K562 (cell line): Measurements from ENCODE around the gene ECM2. TPM values are rescaled to one million over a fixed set of nuclear protein-coding genes. Genes with fewer than 3 reads are reported as not detected.

ENCODE experiments used
- ATAC-seq: fragments of 200-7000 bp; cut with Tn5 transposase; 3 replicates; pipeline ENCODE4 v1.9.1; 2020; ENCODE audit warnings: moderate library complexity
- BruUV-seq: library from RNA; stranded (reverse); fragments of 400-500 nt; replicated peaks from 2 replicates; lab custom pipeline; 2021; lab: Mats Ljungman, UMichigan
- CTCF ChIA-PET: fragments of 300-600 bp; formaldehyde crosslinking; extraction: SDS; loops from one replicate; lab custom pipeline; 2021; ENCODE audit warnings: low intra/inter-chr PET ratio; lab: Yijun Ruan, JAX
- POLR2A ChIA-PET: fragments of 300-600, 350-650 bp; sonication (Branson Sonifier 250); formaldehyde crosslinking; extraction: SDS; loops from one replicate; lab custom pipeline; 2021; ENCODE audit warnings: antibody characterized with exemption, inconsistent platforms; lab: Yijun Ruan, JAX
- DNase-seq, 4 experiments: peaks; one replicate each; pipeline versions ENCODE4 v3.0.0 to v3.0.0-alpha.2; 2011 to 2018; ENCODE audit warnings: low spot score in 3 of 4, mixed read lengths in 3 of 4; ENCODE audit errors: extremely low read depth in 1 of 4
- FAIRE-seq: peaks from 2 replicates; lab custom pipeline; 2011; peaks lifted over from hg19 to GRCh38; lab: Jason Lieb, UNC
- H2AFZ ChIP-seq: 2 replicates; pipeline ENCODE4 v1.6.0; 2011; ENCODE audit warnings: low read depth, low read length, control low read depth, inconsistent platforms
- H3K27ac ChIP-seq: fragments of 200-600 bp; 3 replicates; pipeline ENCODE4 v1.8.0; 2011; ENCODE audit warnings: low read depth, mild to moderate bottlenecking, control low read depth, inconsistent platforms, low read length, moderate library complexity, mixed read lengths; ENCODE audit errors: extremely low read depth
- H3K27me3 ChIP-seq, 2 experiments: fragments of 300-600 bp in 1 of 2; 2 replicates in 1 of 2; 3 replicates in 1 of 2; pipeline versions ENCODE4 v1.6.0 to v1.8.0; 2011; ENCODE audit warnings: inconsistent platforms in 2 of 2, low read length in 2 of 2, mild to moderate bottlenecking in 1 of 2, mixed read lengths in 1 of 2, moderate library complexity in 1 of 2; ENCODE audit not compliant: control insufficient read depth in 2 of 2, insufficient read depth in 2 of 2
- H3K36me3 ChIP-seq: fragments of 300-600 bp; 3 replicates; pipeline ENCODE4 v1.8.0; 2011; ENCODE audit warnings: mild to moderate bottlenecking, low read length, inconsistent platforms; ENCODE audit not compliant: control insufficient read depth, insufficient read depth
- H3K4me1 ChIP-seq, 2 experiments: fragments of 200-600 bp in 1 of 2; replicated peaks in 1 of 2; 2 replicates in 1 of 2; 3 replicates in 1 of 2; pipeline versions ENCODE4 v1.5.1 to v1.8.0; 2011; ENCODE audit warnings: inconsistent platforms in 2 of 2, low read length in 2 of 2, mild to moderate bottlenecking in 1 of 2, mixed read lengths in 1 of 2, moderate library complexity in 1 of 2; ENCODE audit not compliant: control insufficient read depth in 2 of 2, insufficient read depth in 2 of 2
- H3K4me2 ChIP-seq: 2 replicates; pipeline ENCODE4 v1.6.1; 2011; ENCODE audit warnings: low read length, control low read depth, inconsistent platforms, mixed read lengths; ENCODE audit not compliant: insufficient read depth
- H3K4me3 ChIP-seq: fragments of 200-600 bp; sonication (generic), shearing (Covaris generic); 2 replicates; pipeline ENCODE4 v1.5.1; 2016; ENCODE audit warnings: control low read depth, inconsistent platforms
- H3K79me2 ChIP-seq: fragments of 200-600 bp; 3 replicates; pipeline ENCODE4 v1.8.0; 2011; ENCODE audit warnings: low read length, inconsistent platforms; ENCODE audit not compliant: control insufficient read depth, insufficient read depth
- H3K9ac ChIP-seq, 2 experiments: 2 replicates each; pipeline versions ENCODE4 v1.6.0 to v1.6.1; 2011; ENCODE audit warnings: low read depth in 2 of 2, low read length in 2 of 2, control low read depth in 1 of 2, inconsistent platforms in 1 of 2, mild to moderate bottlenecking in 1 of 2, mixed read lengths in 1 of 2; ENCODE audit not compliant: insufficient read depth in 1 of 2
- H3K9me1 ChIP-seq: one replicate; pipeline ENCODE4 v1.6.0; 2011; ENCODE audit warnings: inconsistent platforms, mild to moderate bottlenecking, low read length, moderate library complexity; ENCODE audit not compliant: control insufficient read depth, insufficient read depth
- H3K9me3 ChIP-seq: replicated peaks from 2 replicates; pipeline ENCODE4 v1.5.1; 2011; ENCODE audit warnings: low read depth, low read length, inconsistent platforms; ENCODE audit not compliant: control insufficient read depth, insufficient read depth
- H4K20me1 ChIP-seq: replicated peaks from 2 replicates; pipeline ENCODE4 v1.6.1; 2011; ENCODE audit warnings: low read length, inconsistent platforms, mixed read lengths; ENCODE audit not compliant: control insufficient read depth, insufficient read depth
- ASH1L ChIP-seq: fragments of 450-650 bp; IDR thresholded peaks from 2 replicates; pipeline ENCODE4 v1.6.1; 2018; ENCODE audit warnings: borderline replicate concordance, mild to moderate bottlenecking, low read depth; ENCODE audit not compliant: partially characterized antibody
- CBFB ChIP-seq: sonication (generic); formaldehyde crosslinking; IDR thresholded peaks from 2 replicates; pipeline ENCODE4 v1.4.0; 2020; ENCODE audit warnings: mild to moderate bottlenecking, missing genetic modification reagents
- ETS2 ChIP-seq: IDR thresholded peaks from 2 replicates; pipeline ENCODE4 v1.6.1; 2016; ENCODE audit warnings: borderline replicate concordance, missing genetic modification characterization, mild to moderate bottlenecking, moderate library complexity, missing compliant biosample characterization; ENCODE audit not compliant: poor library complexity, severe bottlenecking
- HMGN3 ChIP-seq: IDR thresholded peaks from 2 replicates; pipeline ENCODE4 v1.6.1; 2011; ENCODE audit warnings: borderline replicate concordance, low read depth, mild to moderate bottlenecking, mixed read lengths, low read length; ENCODE audit not compliant: insufficient read length; ENCODE audit errors: extremely low read depth
- KHSRP ChIP-seq: fragments of 450-650 bp; IDR thresholded peaks from 2 replicates; pipeline ENCODE4 v1.6.1; 2017
- SREBF2 ChIP-seq: sonication (generic); formaldehyde crosslinking; IDR thresholded peaks from 2 replicates; pipeline ENCODE4 v1.4.0; 2020; ENCODE audit warnings: mild to moderate bottlenecking, missing genetic modification reagents
- ZNF395 ChIP-seq: fragments of 200-800 bp; sonication (Bioruptor generic); IDR thresholded peaks from 2 replicates; pipeline ENCODE4 v1.6.1; 2017; ENCODE audit warnings: missing genetic modification characterization, missing compliant biosample characterization
- ZNF431 ChIP-seq: sonication (generic); formaldehyde crosslinking; IDR thresholded peaks from 2 replicates; pipeline ENCODE4 v1.8.0; 2022; ENCODE audit warnings: mild to moderate bottlenecking, missing genetic modification reagents
- ZNF668 ChIP-seq: fragments of 250-450 bp; sonication (Bioruptor Pico); IDR thresholded peaks from 2 replicates; pipeline ENCODE4 v1.8.0; 2022; ENCODE audit warnings: mild to moderate bottlenecking, inconsistent platforms
- WGBS: fragments of 100-300 bp; shearing (Covaris generic); methylation state at CpG from one replicate; pipeline ENCODE4 v1.1.6; 2016; ENCODE audit warnings: low coverage, mixed read lengths; ENCODE audit not compliant: insufficient coverage; ENCODE audit errors: missing lambda C conversion rate; 5-methylcytosine and 5-hydroxymethylcytosine counted together
- in situ Hi-C: fragments of 300-500 bp; cut with MboI; formaldehyde crosslinking; loops from 4 replicates; pipeline ENCODE4 v1.15.0; 2018; ENCODE audit warnings: inconsistent platforms, mixed read lengths
- intact Hi-C: fragments of 100-400 bp; cut with micrococcal nuclease; formaldehyde crosslinking; loops from 2 replicates; pipeline ENCODE4 v1.14.2; 2022
- polyA plus RNA-seq, 8 experiments: library from polyadenylated mRNA; depleted of rRNA in 4 of 8; stranded (reverse) in 5 of 8; unstranded in 3 of 8; fragments of >200 nt; fragmentation: Nextera tagmentation in 2 of 8; fragmentation: Illumina TruSeq in 1 of 8; extraction: Ambion mirVana in 2 of 8; extraction: Trizol in 1 of 8; gene quantifications; 2 replicates each; pipeline versions ENCODE4 v1.2.1 to v1.2.3, GENCODE V29; 2011 to 2014; ENCODE audit warnings: inconsistent platforms in 1 of 8, missing spikeins in 1 of 8
- total RNA-seq, 7 experiments: library from RNA; depleted of rRNA in 6 of 7; stranded (reverse); fragments of >200 nt in 6 of 7; fragmentation: Illumina TruSeq in 2 of 7; extraction: Trizol in 2 of 7; gene quantifications; 2 replicates each; pipeline versions ENCODE4 v1.2.1 to v1.2.3, GENCODE V29; 2011 to 2021; ENCODE audit warnings: low replicate concordance in 1 of 7

ECM2 gene
- total and polyA plus RNA-seq, 9 of the 15 experiments (the other 6 are each of a cell fraction or from before 2014, with no cell fraction given) = 0.03 to 0.07 TPM; not detected in 7

GRCh38 chr9:92517046-92517445, 18.7 kb downstream of the ECM2 start:
- FAIRE-seq (no peak), ATAC-seq (no peak), DNase-seq (no peak)
- intact Hi-C loops = no loop called here
- no peak for TF ChIP-seq SREBF2
- TF ChIP-seq ASH1L = no peak
- no peak for TF ChIP-seq ZNF668 (CRISPR knock-in tag)
- no peak for TF ChIP-seq KHSRP
- TF ChIP-seq HMGN3 = no peak
- no peak for TF ChIP-seq ETS2 (tag)
- no peak for TF ChIP-seq ZNF395 (CRISPR knock-in tag)
- TF ChIP-seq ZNF431 (CRISPR knock-in tag) = no peak
- no peak for TF ChIP-seq CBFB (CRISPR knock-in tag)
- 60% methylated on average over 3 of the region's 3 CpGs for WGBS
- H3K4me1 ChIP-seq = no peaks in the 10 kb centered on the region
- H3K9me1 ChIP-seq = no peaks in the 10 kb centered on the region
- H3K9me3 ChIP-seq = no peaks in the 10 kb centered on the region
- H3K4me2 ChIP-seq = no peak overlapping the region
- no peaks in the 10 kb centered on the region for H3K36me3 ChIP-seq
- H3K9ac ChIP-seq = no peak overlapping the region
- BruUV-seq = no TSS peak
- no peaks in the 10 kb centered on the region for H3K27me3 ChIP-seq
- H3K4me3 ChIP-seq = no peak overlapping the region
- in situ Hi-C loops = no loop called here
- no peaks in the 10 kb centered on the region for H4K20me1 ChIP-seq
- ChIA-PET POLR2A (no interaction called here), CTCF (no interaction called here)
- no peak overlapping the region for H2AFZ ChIP-seq
- no peak overlapping the region for H3K27ac ChIP-seq
- no peaks in the 10 kb centered on the region for H3K79me2 ChIP-seq
